ENCODE results near the gene EIF1AX. TPM values are rescaled to one million over a fixed set of nuclear protein-coding genes. Genes with fewer than 3 reads are reported as not detected.

The EIF1AX gene
- total and polyA plus RNA-seq, 2 of the 13 experiments (the other 11 are each of a cell fraction or from before 2014, with no cell fraction given), result 35.1 to 82.7 TPM

GRCh38 chrX:20141281-20142220 is at the start of gene EIF1AX (continued):
- TF ChIP-seq ZNF770 (CRISPR knock-in tag; IDR thresholded peaks at IDR 0.05), result peak; percentile 29; the same call in 1 of the 2 replicates
- TF ChIP-seq ZNF577 (CRISPR knock-in tag; IDR thresholded peaks at IDR 0.05; ENCODE audit: borderline replicate concordance, low read depth), result no peak
- no peak for TF ChIP-seq HHEX (CRISPR knock-in tag; IDR thresholded peaks at IDR 0.05)
- TF ChIP-seq RAD51 (IDR thresholded peaks at IDR 0.05; ENCODE audit: borderline replicate concordance), result no peak
- peak in 1 of 2 experiments; percentile 35; a peak in 1 of 4 replicates for TF ChIP-seq KLF16 (CRISPR knock-in tag; IDR thresholded peaks at IDR 0.05)
- no peak for TF ChIP-seq SP1 (IDR thresholded peaks at IDR 0.05)
- peak; percentile 35 for TF ChIP-seq SP1 (CRISPR knock-in tag; IDR thresholded peaks at IDR 0.05)
- TF ChIP-seq ZNF660 (CRISPR knock-in tag; IDR thresholded peaks at IDR 0.05; ENCODE audit: borderline replicate concordance, low read depth), result no peak
- TF ChIP-seq ZNF281 (CRISPR knock-in tag; IDR thresholded peaks at IDR 0.05; ENCODE audit: borderline replicate concordance), result no peak
- TF ChIP-seq, protein P1, sequence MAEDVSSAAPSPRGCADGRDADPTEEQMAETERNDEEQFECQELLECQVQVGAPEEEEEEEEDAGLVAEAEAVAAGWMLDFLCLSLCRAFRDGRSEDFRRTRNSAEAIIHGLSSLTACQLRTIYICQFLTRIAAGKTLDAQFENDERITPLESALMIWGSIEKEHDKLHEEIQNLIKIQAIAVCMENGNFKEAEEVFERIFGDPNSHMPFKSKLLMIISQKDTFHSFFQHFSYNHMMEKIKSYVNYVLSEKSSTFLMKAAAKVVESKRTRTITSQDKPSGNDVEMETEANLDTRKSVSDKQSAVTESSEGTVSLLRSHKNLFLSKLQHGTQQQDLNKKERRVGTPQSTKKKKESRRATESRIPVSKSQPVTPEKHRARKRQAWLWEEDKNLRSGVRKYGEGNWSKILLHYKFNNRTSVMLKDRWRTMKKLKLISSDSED (CRISPR knock-in tag; IDR thresholded peaks at IDR 0.05), result no peak
- TF ChIP-seq PCBP2 (optimal IDR thresholded peaks at IDR 0.05; ENCODE audit: low read depth, low read length, poor library complexity, severe bottlenecking), result no peak
- no peak for TF ChIP-seq GATA4 (IDR thresholded peaks at IDR 0.05; ENCODE audit: borderline replicate concordance, low read depth)
- peak; percentile 88 for TF ChIP-seq CREB1 (IDR thresholded peaks at IDR 0.05)
- TF ChIP-seq CREB1 (CRISPR knock-in tag; IDR thresholded peaks at IDR 0.05), result peak; percentile 86
- TF ChIP-seq MEIS2 (CRISPR knock-in tag; IDR thresholded peaks at IDR 0.05), result peak; percentile 6; the same call in 1 of the 2 replicates
- no peak for TF ChIP-seq SRSF4 (IDR thresholded peaks at IDR 0.05; ENCODE audit: low read depth, low read length, poor library complexity, severe bottlenecking)
- peak; percentile 81 for TF ChIP-seq DMAP1 (CRISPR knock-in tag; IDR thresholded peaks at IDR 0.05)
- TF ChIP-seq RARG (CRISPR knock-in tag; IDR thresholded peaks at IDR 0.05; ENCODE audit: low read depth), result no peak
- TF ChIP-seq AHR (CRISPR knock-in tag; IDR thresholded peaks at IDR 0.05), result no peak
- TF ChIP-seq ZNF20 (CRISPR knock-in tag; IDR thresholded peaks at IDR 0.05), result no peak
- no peak for TF ChIP-seq ATRX (CRISPR knock-in tag; IDR thresholded peaks at IDR 0.05; ENCODE audit: borderline replicate concordance)
- no peak for TF ChIP-seq SRY (CRISPR knock-in tag; IDR thresholded peaks at IDR 0.05)
- TF ChIP-seq CREM (IDR thresholded peaks at IDR 0.05), result peak; percentile 72
- no peak for TF ChIP-seq CREM (CRISPR knock-in tag; IDR thresholded peaks at IDR 0.05)
- TF ChIP-seq JARID2 (CRISPR knock-in tag; IDR thresholded peaks at IDR 0.05; ENCODE audit: insufficient replicate concordance), result no peak
- no peak for TF ChIP-seq SMAD1 (CRISPR knock-in tag; IDR thresholded peaks at IDR 0.05; ENCODE audit: borderline replicate concordance, low read depth)
